GOT3 (cell line): ENCODE measurements around the gene CXorf49.
"Not testable (repeated sequence)": the region's sequence is repeated elsewhere in the genome, so short reads cannot be mapped to it uniquely, and the experiment has no call there.

Experiments used
- DNase-seq: peaks from one replicate; lab custom pipeline; 2025; ENCODE audit warnings: mixed read lengths; lab: John Stamatoyannopoulos, UW

CXorf49 gene

DNA sequence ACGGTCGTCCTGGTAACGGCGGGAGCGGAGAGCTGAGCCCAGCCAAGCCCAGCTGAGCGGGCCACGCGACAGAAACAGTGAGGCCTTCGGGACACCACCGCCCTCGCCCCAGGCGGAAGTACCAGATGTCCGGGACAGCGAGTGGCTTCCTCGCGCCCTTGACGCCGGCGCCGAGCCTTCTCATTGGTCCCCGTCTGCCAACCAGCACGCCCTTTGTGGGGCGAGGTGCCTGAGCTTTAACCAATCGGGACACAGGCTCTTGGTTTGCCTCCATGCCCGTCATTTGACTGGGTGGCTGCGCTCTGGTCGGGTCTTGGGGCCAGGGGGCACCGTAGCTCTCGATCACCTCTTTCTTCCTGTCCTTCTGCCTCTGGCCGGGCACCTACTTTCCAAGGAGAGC, at the start of gene CXorf49:
Gene CXorf49, minus strand, starts transcription at position 101 of the 400 bp plus-strand sequence. CDS start 134 bp downstream, outside the sequence.
- not testable (repeated sequence) for DNase-seq

DNA sequence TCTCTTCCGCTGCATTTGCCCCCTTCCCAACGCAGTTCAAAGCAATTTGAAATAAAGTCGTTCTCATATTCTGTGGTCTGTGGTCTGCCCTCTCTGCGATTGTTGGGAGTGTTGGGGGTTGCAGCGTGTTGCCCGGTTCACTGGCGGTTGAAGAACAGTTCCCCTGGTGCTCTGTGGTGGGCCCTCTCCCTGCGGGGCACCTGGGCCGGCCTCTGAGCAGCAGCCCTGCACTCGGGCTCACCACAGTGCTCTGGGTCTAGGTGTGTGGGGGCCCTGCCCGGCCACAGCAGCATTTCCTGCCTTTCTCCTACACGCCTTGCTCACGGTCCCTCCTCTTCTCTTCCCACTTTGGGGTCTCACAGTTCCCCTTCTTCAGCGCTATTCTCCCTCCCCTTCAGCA, 49.0 kb upstream of the CXorf49 start:
- not testable (repeated sequence) for DNase-seq

DNA sequence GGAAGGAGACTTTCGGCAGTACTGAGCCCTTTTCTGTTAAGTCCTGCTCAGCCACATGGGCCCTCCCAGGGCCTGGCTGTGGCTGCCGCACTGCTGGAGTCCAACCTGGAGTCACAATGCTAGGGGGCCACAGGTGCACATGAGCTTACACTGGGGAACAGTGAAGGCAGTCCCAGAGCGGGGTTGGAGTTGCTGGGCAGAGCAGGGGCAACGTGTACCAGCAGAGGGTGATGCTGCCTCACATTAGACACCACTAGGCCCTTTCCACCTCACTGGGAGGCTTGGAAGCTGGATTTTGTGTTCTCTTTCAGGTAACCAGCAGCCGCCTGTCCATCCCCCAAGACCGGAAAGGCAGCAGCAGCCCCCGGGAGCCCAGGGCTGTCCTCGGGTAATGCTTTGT, 47.5 kb upstream of the CXorf49 start:
- DNase-seq = not testable (repeated sequence)

DNA sequence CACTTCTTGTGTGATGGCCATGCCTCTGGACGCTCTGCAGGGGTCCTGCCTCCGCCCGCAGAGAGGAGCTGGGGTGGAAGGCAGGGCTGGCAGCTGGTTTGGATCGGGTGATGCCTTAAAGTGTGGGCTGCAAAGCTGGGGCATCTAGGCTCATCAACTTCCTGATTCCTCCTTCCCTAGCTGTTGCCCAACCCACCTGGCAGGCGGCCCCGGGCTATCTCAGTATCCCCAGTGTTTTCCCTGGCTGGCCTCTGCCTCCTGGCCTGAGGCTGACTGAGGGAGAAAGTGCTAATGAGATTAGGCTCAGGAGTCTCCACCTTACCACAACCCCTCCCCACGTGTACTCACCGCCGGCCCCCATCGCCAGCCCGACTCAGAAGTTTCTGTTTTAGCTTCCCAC, 46.7 kb upstream of the CXorf49 start:
- DNase-seq = not testable (repeated sequence)

DNA sequence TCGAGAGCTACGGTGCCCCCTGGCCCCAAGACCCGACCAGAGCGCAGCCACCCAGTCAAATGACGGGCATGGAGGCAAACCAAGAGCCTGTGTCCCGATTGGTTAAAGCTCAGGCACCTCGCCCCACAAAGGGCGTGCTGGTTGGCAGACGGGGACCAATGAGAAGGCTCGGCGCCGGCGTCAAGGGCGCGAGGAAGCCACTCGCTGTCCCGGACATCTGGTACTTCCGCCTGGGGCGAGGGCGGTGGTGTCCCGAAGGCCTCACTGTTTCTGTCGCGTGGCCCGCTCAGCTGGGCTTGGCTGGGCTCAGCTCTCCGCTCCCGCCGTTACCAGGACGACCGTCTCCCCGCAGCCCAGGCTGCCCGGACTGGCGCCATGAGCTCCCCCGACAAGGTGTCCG, 45.0 kb upstream of the CXorf49 start, which contains the start of gene CXorf49B:
Gene CXorf49B, plus strand, starts transcription at position 301 of the 400 bp plus-strand sequence. Its CDS starts 75 bp downstream, at position 376.
- not testable (repeated sequence) for DNase-seq

DNA sequence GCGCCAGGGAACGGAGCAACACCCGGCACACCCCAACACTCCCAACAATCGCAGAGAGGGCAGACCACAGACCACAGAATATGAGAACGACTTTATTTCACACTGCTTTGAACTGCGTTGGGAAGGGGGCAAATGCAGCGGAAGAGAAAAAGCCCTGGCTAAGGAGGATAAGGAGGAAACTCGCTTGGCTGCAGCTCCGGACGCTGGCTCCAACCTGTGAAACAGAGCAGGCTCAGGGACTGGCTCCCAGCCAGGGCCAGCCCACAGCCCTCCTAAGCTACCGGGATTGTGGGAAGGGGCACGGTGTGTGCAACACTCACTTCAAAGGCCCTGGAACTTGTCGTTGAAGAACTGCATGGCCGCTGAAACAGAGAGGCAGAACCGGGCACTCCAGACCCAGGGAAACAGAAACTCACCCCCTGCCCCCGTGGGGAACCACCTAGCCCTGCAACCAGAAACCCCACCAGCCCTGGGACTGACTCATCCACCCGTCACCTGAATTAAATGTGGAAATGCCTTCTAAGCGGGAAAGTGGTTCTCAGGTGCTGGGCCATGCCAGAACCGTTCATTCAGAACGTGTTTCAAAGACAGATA, 42.7 kb upstream of the CXorf49 start:
- not testable (repeated sequence) for DNase-seq

DNA sequence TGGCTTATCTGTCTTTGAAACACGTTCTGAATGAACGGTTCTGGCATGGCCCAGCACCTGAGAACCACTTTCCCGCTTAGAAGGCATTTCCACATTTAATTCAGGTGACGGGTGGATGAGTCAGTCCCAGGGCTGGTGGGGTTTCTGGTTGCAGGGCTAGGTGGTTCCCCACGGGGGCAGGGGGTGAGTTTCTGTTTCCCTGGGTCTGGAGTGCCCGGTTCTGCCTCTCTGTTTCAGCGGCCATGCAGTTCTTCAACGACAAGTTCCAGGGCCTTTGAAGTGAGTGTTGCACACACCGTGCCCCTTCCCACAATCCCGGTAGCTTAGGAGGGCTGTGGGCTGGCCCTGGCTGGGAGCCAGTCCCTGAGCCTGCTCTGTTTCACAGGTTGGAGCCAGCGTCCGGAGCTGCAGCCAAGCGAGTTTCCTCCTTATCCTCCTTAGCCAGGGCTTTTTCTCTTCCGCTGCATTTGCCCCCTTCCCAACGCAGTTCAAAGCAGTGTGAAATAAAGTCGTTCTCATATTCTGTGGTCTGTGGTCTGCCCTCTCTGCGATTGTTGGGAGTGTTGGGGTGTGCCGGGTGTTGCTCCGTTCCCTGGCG, 2.3 kb upstream of the CXorf49 start:
- not testable (repeated sequence) for DNase-seq

DNA sequence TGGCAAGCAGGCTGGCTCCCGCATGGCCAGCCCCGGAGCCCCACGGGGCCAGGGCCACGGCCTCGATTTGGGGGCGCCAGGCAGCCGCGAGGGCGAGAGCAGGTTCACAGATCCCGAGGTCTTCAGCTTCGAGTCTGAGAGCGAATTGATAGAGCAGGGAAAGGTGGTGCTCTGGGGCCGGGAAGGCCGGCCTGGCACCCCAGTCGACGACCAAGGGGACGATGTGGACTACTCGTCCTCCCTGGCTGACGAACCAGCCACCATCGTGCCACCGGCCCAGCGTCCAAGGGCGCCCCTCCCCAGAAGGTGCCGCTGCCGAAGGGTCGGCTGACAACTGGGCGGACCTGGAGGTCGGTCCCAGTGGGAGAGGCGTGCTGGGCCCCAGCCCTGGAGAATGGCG, 1.1 kb upstream of the CXorf49 start:
- DNase-seq = not testable (repeated sequence)

DNA sequence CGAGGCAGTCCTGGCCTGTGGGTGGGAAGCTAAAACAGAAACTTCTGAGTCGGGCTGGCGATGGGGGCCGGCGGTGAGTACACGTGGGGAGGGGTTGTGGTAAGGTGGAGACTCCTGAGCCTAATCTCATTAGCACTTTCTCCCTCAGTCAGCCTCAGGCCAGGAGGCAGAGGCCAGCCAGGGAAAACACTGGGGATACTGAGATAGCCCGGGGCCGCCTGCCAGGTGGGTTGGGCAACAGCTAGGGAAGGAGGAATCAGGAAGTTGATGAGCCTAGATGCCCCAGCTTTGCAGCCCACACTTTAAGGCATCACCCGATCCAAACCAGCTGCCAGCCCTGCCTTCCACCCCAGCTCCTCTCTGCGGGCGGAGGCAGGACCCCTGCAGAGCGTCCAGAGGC, 1.8 kb downstream of the CXorf49 start:
- DNase-seq = not testable (repeated sequence)

DNA sequence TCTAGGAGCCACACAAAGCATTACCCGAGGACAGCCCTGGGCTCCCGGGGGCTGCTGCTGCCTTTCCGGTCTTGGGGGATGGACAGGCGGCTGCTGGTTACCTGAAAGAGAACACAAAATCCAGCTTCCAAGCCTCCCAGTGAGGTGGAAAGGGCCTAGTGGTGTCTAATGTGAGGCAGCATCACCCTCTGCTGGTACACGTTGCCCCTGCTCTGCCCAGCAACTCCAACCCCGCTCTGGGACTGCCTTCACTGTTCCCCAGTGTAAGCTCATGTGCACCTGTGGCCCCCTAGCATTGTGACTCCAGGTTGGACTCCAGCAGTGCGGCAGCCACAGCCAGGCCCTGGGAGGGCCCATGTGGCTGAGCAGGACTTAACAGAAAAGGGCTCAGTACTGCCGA, 2.5 kb downstream of the CXorf49 start:
- DNase-seq = not testable (repeated sequence)

DNA sequence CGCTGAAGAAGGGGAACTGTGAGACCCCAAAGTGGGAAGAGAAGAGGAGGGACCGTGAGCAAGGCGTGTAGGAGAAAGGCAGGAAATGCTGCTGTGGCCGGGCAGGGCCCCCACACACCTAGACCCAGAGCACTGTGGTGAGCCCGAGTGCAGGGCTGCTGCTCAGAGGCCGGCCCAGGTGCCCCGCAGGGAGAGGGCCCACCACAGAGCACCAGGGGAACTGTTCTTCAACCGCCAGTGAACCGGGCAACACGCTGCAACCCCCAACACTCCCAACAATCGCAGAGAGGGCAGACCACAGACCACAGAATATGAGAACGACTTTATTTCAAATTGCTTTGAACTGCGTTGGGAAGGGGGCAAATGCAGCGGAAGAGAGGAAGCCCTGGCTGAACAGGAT, 4.0 kb downstream of the CXorf49 start:
- not testable (repeated sequence) for DNase-seq

DNA sequence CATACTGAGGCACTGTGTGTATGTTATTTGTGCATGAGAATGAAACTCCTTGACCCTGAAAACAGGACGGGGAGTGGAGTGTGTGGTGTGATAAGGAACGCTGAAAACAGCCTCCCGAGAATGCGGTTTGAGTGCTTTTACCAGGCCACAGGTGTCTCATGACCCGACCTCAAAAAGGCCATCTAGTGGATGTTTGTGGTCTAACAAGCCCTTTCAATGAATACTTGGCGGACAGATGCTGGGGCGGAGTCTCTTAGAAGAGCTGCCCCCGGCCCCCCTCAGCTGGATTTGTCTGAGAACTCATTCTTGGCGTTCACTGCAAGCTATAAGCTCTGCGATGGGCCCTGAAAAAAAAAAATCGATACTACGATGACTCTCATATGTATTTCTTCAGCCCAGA, 15.2 kb downstream of the CXorf49 start:
- DNase-seq = not testable (repeated sequence)

DNA sequence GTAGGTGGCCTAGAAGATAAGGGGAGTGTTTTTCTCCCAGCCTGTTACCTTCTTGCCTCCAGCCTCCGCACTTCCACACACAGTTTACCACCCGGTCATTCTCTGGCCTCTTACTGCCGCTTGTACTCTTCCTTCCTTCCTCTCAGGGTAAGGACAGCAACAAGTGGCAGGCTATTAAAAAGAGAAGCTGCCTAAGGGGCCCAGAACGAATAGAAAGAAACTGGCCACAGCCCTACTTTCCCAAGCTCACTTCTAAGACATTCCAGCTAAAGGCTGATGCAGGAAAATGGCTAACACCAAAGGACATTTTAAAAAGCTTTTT, 19.1 kb downstream of the CXorf49 start:
- not testable (repeated sequence) for DNase-seq

DNA sequence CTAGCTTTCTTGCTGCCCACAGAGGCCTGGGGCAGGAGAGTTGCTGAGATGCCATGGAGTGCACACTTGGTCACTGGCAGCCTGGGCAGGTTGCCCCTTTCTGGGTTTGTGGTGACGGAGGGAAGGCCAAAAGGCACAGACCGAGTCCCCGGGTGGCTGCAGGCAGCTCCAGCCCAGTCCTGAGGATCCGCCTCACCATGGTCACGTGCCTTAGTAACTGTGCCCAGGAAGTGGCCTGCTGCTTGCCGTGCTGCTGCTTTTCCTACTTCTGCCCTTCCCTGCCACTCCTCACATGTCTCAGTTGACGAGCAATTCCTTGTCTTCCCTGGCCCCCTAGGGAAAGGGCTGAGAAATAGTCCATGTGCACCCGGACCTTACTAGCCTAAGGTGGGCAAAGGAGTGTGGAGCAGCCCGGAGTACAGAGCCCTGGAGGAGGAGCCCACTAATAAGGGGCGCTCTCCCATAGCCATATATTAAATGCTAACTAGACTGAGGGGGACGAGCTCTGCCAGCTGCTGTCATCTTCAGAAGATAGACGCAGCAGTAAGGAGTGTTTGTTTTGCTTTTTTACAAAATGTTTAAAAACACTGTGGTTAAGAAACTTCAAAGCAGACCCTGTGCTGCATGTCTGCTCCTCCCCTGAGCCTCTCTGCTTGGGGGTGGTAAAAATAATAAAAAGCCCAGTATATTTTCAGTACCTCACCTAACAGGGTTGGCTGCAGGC, 19.6 kb downstream of the CXorf49 start:
- DNase-seq = not testable (repeated sequence)

DNA sequence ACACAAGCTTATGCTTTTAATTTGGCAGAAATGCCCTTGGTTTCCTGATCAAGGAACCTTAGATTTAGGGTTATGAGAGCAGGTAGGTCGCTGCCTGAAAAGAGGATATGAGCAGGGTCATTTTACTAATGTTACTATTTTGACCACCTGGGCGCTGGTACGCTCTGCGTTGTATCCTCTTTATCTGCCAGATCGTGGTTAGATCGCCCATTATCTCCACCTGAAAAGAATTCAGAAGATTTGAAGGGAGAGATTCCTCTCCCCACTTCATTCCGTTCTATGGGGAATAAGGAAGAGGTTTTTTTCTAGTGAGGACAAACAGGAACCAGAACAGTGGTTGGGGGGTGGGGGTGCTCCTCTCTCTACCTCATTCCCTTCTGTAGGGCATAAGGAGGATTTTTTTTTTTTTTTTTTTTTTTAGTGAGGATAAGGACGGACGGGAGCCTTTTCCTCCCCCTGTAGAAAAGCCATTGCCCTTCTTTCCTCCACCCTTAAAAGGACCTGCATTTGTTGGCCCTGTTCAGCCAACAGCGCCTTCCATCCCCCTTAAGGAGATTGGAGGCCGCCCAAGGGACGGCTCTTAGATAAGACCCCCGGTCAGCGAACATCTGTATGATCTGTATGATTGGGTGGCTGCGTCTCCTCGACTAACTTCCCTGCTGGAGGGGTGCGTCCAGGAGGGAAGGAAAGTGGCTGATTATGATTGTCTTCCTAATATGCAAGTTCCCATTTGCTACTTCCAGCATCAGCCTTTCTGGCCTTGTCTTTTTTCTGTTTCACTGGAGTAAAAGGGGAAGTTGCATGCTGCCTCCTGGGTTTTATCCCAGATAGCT, 20.4 kb downstream of the CXorf49 start:
- not testable (repeated sequence) for DNase-seq

DNA sequence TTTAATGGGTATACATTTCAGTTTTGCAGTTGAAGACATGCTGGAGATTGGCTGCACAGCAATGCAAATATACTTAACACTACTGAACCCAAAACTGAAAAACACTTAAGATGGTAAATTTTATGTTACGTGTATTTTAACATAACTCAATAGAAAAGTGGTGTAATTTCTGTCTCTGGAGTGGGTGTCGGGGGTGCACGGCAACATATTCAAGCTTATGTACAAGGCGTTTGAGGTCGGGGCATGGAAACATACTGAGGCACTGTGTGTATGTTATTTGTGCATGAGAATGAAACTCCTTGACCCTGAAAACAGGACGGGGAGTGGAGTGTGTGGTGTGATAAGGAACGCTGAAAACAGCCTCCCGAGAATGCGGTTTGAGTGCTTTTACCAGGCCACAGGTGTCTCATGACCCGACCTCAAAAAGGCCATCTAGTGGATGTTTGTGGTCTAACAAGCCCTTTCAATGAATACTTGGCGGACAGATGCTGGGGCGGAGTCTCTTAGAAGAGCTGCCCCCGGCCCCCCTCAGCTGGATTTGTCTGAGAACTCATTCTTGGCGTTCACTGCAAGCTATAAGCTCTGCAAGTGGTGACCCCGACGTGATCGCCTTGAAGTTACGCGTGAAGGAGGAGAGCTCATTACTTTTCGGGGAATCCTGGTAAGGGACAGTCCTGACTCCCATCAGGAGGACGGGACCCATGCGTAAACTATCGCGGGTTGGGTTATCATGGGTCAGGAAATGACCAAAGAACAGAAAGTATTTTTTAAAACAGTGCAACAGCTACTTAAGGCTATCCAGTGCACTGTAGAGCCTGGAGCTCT, 21.2 kb downstream of the CXorf49 start:
- DNase-seq = not testable (repeated sequence)

DNA sequence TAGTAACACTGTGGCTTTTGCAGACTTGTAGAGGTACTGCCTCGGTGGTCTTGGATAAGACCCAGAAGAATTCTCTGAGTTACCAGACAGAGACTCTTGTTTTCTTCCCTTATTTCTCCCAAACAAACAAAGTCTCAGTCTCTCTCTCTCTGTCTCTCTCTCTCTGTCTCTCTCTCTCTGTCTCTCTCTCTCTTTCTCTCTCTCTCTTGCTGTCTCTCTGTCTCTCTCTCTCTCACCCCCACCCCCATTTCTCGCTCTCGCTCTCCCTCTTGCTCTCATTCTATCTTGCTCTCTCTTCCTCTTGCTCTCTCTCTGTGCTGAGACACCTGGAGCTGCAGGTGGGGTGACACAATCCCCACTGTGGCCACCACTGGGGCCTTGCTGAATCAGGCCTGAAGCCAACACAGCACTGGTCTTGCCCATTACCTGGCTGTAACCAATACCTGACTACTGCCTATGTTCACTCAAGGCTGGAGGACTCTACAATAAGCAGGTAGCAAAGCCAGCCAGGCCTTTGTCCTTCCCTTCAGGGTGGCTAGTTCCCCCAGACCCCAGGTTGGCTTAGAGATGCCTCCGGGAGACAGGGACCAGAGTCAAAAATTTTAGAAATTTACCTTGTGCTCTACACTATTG, 38.4 kb downstream of the CXorf49 start:
- no peak for DNase-seq

DNA sequence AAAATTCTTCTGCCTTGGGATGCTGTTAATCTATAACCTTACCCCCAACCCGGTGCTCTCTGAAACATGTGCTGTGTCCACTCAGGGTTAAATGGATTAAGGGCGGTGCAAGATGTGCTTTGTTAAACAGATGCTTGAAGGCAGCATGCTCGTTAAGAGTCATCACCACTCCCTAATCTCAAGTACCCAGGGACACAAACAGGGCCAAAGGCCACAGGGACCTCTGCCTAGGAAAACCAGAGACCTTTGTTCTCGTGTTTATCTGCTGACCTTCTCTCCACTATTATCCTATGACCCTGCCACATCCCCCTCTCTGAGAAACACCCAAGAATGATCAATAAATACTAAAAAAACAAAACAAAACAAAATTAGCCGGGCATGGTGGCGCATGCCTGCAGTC, 40.9 kb downstream of the CXorf49 start:
- DNase-seq = not testable (repeated sequence)

DNA sequence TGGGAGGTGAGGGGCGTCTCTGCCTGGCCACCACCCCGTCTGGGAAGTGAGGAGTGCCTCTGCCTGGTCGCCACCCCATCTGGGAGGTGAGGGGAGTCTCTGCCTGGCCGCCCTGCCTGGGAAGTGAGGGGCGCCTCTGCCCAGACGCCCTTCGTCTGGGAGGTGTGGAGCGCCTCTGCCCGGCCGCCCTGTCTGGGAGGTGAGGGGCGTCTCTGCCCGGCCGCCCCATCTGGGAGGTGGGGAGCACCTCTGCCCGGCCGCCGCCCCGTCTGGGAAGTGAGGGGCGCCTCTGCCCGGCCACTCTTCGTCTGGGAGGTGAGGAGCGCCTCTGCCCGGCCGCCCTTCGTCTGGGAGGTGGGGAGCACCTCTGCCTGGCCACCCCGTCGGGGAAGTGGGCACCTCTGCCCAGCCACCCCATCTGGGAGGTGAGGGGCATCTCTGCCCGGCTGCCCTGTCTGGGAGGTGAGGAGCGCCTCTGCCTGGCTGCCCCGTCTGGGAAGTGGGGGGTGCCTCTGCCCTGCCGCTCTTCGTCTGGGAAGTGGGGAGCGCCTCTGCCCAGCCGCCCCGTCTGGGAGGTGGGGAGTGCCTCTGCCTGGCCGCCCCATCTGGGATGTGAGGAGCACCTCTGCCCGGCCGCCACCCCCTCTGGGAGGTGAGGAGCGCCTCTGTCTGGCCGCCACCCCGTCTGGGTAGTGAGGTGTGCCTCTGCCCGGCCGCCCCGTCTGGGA, 41.9 kb downstream of the CXorf49 start:
- DNase-seq = not testable (repeated sequence)

DNA sequence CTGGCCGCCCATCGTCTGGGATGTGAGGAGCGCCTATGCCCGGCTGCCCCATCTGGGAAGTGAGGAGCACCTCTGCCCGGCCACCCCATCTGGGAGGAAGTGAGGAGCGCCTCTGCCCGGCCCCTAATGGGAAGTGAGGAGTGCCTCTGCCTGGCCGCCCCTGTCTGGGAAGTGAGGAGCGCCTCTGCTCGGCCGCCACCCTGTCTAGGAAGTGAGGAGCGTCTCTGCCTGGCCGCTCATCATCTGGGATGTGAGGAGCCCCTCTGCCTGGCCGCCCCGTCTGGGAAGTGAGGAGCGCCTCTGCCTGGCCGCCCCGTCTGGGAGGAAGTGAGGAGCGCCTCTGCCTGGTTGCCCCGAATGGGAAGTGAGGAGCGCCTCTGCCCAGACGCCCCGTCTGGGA, 42.4 kb downstream of the CXorf49 start:
- not testable (repeated sequence) for DNase-seq
